Astrocyte of the spinal cord (primary cell): ENCODE data around the gene LRRC14B.

Source experiments
- DNase-seq: peaks from one replicate; pipeline ENCODE4 v3.0.0; 2011; ENCODE audit warnings: low read depth, low spot score
- H3K4me3 ChIP-seq: 2 replicates; pipeline ENCODE4 v1.5.1; 2011; ENCODE audit warnings: low read depth, mild to moderate bottlenecking, low read length, moderate library complexity
- in situ Hi-C: cut with HindIII; loops from 2 replicates; pipeline ENCODE4 v1.10.0; 2017; ENCODE audit warnings: low sequenced_read_pairs
- TF ChIP-seq, protein P1 (sequence below): IDR thresholded peaks from 2 replicates; pipeline ENCODE4 v1.5.1; 2012; ENCODE audit warnings: low read depth, mild to moderate bottlenecking, low read length, inconsistent platforms

The LRRC14B gene

DNA sequence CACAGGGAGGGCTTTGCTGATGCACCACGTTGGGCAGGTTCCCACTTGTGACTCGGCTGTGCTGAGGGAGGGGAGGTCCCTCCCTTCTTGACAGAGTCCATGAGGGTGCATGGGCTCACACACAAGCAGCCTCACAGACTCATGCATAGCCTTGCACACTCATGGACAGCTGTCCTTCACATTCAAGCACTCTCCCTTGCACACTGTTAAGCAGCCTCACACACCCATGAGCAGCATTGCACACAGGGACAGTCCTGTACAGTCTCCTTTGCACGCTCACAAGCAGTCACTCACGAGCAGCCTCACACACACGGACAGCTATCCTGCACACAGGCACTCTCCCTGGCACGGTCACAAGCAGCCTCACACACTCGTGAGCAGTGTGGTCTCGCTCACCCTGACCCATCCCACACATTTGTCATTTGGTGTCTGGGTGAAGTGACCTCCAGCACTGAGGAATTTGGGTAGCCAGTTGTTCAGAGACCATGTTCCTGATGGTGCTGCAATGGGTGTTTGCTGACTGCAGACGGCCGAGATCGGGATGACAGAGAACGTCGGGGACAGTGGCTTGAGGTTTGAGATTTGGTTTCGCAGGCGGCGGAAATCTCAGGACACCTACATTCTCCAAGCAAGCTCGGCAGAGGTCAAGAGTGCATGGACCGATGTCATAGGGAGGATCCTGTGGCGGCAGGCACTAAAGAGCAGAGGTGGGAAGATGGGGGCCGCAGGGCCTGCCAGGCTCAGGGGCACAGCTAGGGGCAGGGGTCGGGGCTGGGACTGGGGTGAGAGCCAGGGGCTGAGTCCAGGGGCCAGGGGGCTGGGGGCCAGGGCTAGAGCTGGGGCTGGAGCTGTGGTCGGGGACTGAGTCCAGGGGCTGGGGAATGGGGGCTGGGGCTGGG lies 17.7 kb upstream of the LRRC14B start:
- H3K4me3 ChIP-seq: no peak overlapping the region
- in situ Hi-C loops: no loop called here
- TF ChIP-seq, protein P1, sequence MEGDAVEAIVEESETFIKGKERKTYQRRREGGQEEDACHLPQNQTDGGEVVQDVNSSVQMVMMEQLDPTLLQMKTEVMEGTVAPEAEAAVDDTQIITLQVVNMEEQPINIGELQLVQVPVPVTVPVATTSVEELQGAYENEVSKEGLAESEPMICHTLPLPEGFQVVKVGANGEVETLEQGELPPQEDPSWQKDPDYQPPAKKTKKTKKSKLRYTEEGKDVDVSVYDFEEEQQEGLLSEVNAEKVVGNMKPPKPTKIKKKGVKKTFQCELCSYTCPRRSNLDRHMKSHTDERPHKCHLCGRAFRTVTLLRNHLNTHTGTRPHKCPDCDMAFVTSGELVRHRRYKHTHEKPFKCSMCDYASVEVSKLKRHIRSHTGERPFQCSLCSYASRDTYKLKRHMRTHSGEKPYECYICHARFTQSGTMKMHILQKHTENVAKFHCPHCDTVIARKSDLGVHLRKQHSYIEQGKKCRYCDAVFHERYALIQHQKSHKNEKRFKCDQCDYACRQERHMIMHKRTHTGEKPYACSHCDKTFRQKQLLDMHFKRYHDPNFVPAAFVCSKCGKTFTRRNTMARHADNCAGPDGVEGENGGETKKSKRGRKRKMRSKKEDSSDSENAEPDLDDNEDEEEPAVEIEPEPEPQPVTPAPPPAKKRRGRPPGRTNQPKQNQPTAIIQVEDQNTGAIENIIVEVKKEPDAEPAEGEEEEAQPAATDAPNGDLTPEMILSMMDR: no peak
- DNase-seq: no peak

DNA sequence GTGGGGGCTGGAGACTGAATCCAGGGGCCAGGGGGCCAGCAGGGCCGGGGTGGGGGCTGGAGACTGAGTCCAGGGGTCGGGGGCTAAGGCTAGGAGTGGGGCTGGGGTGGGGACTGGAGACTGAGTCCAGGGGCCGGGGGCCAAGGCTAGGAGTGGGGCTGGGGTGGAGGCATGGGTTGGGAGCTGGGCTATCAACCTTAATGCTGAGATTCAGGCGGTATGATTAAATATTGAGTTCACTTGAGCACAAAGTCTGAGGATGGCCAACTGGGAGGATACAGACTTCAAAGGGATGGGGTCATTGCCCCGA lies 17.0 kb upstream of the LRRC14B start:
- no peak for DNase-seq
- H3K4me3 ChIP-seq: no peak overlapping the region
- TF ChIP-seq, protein P1: no peak
- in situ Hi-C loops: no loop called here

DNA sequence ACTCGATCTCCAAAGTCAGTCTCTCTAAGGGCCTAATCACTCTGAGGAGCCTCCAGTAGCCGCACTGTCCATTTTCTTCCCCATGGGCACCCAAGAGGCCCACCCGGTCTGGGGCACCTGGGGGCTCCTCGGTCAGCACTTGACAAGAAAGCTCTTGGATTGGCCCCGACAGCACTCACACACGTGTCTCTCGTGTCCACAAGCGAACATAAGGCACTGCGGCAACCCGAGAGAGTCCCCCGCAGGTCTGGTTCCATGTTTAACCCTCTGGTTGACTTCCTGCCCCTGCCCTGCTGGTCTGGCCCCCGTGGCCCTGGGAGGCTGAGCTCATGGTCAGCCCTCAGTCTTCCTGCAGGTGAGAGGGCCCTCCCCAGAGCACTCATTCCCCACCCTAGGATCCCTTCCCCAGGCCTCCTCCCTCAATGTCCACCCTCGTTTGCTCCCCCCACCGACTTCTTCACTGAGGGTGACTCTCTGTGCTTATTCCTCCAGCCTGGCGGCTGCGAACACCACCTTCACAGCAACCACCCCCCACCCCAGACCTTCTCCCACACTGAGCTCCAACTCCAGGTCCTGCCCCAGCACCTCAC lies 16.3 kb upstream of the LRRC14B start:
- in situ Hi-C loops: no loop called here
- no peak for DNase-seq
- TF ChIP-seq, protein P1: no peak
- no peak overlapping the region for H3K4me3 ChIP-seq

DNA sequence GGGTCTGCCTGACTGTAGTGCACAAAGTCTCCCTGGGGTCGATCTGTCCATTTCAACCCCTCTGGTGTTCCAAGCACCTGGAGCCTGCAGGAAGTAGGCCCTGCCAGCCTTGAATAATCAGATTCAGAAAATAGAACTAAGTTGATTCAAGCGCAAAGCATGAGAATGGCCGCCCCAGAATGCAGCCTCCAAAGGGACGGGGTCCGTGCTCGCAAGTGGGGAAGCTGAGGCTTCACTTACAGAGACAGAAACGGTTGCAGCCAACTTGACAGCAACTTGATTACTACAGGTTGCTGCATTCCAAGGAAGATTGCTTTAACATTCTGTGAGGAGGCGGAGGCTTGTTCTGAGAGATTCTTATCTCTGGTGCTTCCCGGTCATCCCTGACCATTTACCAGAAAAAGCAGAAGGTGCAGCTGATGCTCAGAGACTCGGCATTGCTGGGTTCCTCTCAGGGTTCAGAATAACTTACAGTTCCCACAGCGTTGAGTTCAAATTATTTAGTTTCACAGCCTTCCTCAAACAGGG lies 14.9 kb upstream of the LRRC14B start:
- TF ChIP-seq, protein P1: no peak
- no peak for DNase-seq
- no peak overlapping the region for H3K4me3 ChIP-seq
- in situ Hi-C loops: no loop called here

DNA sequence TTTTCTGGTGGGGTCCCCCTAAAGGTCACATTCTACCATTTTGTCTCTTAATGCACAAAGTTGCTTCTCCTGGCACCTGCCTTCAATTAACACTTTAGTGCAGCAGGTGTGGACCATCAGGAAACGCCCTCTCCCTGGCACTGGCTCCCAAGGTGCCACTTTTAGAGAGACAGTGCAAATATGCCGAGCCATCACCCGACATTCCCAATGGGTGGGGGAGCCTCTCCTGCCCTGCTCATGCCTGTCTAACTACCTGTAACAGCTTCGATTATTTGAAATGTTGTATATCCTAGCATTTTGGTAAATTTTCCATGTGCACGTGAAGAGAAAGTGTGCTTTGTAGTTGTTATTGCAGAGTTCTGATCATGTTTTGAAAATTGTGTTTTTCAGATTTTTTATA lies 13.2 kb upstream of the LRRC14B start:
- DNase-seq: no peak
- no peak overlapping the region for H3K4me3 ChIP-seq
- TF ChIP-seq, protein P1: no peak
- in situ Hi-C loops: no loop called here

DNA sequence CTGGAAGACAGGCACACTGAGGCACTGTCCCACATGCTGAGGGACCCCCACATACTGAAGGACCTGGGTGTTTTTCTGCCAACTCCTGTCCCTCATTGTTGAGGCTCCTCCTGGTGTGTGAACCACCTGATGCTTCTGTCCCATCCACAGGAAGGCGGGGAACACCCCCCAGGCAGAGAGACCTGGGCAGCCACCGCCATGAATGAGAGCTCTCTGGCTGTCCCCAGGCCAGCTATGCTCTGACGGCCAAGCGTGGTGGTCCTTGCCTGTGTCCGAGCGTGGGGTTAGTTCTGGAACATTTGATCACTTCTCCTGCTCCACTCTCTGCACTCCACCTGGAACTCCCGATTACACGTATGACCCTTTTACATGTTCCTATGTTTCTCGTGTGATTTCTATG lies 11.9 kb upstream of the LRRC14B start:
- TF ChIP-seq, protein P1: no peak
- no peak for DNase-seq
- no peak overlapping the region for H3K4me3 ChIP-seq
- in situ Hi-C loops: no loop called here
